ENCODE data around the gene ATP10B. TPM values are rescaled to one million over a fixed set of nuclear protein-coding genes. Genes with fewer than 3 reads are reported as not detected.
"Not testable (repeated sequence)": the region's sequence is repeated elsewhere in the genome, so short reads cannot be mapped to it uniquely, and the experiment has no call there.

Gene ATP10B
- polyA plus RNA-seq, 1 donor (not counting 4 experiments of a cell fraction or from before 2014, with no cell fraction given), result 0.25 TPM

GRCh38 chr5:160873560-160874200, 21.7 kb upstream of the ATP10B start:
- H3K9me1 ChIP-seq (ENCODE audit: control insufficient read depth, extremely low read depth, insufficient read depth, low read length); FAIRE-seq; H3K4me2 ChIP-seq (ENCODE audit: control insufficient read depth, extremely low read depth, insufficient read depth, low read depth, low read length); H3K4me1 ChIP-seq (ENCODE audit: control insufficient read depth, extremely low read depth, insufficient read depth, low read length); DNase-seq (ENCODE audit: low read depth, low spot score); H2AFZ ChIP-seq (ENCODE audit: control insufficient read depth, low read length); H4K20me1 ChIP-seq (ENCODE audit: control insufficient read depth, extremely low read depth, insufficient read depth, low read length); H3K27me3 ChIP-seq (ENCODE audit: control insufficient read depth, extremely low read depth, insufficient read depth, low read length); H3K4me3 ChIP-seq (ENCODE audit: control insufficient read depth in 2 of 3, extremely low read depth in 1 of 3, insufficient read depth in 2 of 3, low read depth in 1 of 3, low read length in 3 of 3); H3K9ac ChIP-seq (ENCODE audit: control insufficient read depth, extremely low read depth, insufficient read depth, low read length); dilution Hi-C loops (cut with MboI; ENCODE audit: extremely low pct_ligation_motif_present, low sequenced_read_pairs); H3K27ac ChIP-seq (ENCODE audit: control insufficient read depth, insufficient read depth, low read length); H3K36me3 ChIP-seq (ENCODE audit: control insufficient read depth in 2 of 2, extremely low read depth in 1 of 2, insufficient read depth in 2 of 2, low read length in 2 of 2); H3K79me2 ChIP-seq (ENCODE audit: control insufficient read depth, insufficient read depth, low read length); H3K9me3 ChIP-seq (ENCODE audit: control insufficient read depth, low read depth, low read length): not testable (repeated sequence)

GRCh38 chr5:160869989-160870521, 18.0 kb upstream of the ATP10B start:
- Histone ChIP-seq H3K4me1 (ENCODE audit: control insufficient read depth, extremely low read depth, insufficient read depth, low read length) (no peaks in the 10 kb centered on the region), H3K9me3 (ENCODE audit: control insufficient read depth, low read depth, low read length) (no peaks in the 10 kb centered on the region), H2AFZ (ENCODE audit: control insufficient read depth, low read length) (no peak overlapping the region), H3K9ac (ENCODE audit: control insufficient read depth, extremely low read depth, insufficient read depth, low read length) (no peak overlapping the region), H3K79me2 (ENCODE audit: control insufficient read depth, insufficient read depth, low read length) (no peaks in the 10 kb centered on the region), H3K27ac (ENCODE audit: control insufficient read depth, insufficient read depth, low read length) (no peak overlapping the region), H3K9me1 (ENCODE audit: control insufficient read depth, extremely low read depth, insufficient read depth, low read length) (no peaks in the 10 kb centered on the region), H3K4me3 (ENCODE audit: control insufficient read depth in 2 of 3, extremely low read depth in 1 of 3, insufficient read depth in 2 of 3, low read depth in 1 of 3, low read length in 3 of 3) (no peak overlapping the region), H4K20me1 (ENCODE audit: control insufficient read depth, extremely low read depth, insufficient read depth, low read length) (no peaks in the 10 kb centered on the region), H3K27me3 (ENCODE audit: control insufficient read depth, extremely low read depth, insufficient read depth, low read length) (no peaks in the 10 kb centered on the region), H3K36me3 (ENCODE audit: control insufficient read depth in 2 of 2, extremely low read depth in 1 of 2, insufficient read depth in 2 of 2, low read length in 2 of 2) (no peaks in the 10 kb centered on the region), H3K4me2 (ENCODE audit: control insufficient read depth, extremely low read depth, insufficient read depth, low read depth, low read length) (no peak overlapping the region)
- dilution Hi-C loops (cut with MboI; ENCODE audit: extremely low pct_ligation_motif_present, low sequenced_read_pairs), result no loop called here
- DNase-seq (ENCODE audit: low read depth, low spot score) (no peak), FAIRE-seq (no peak)
- TF ChIP-seq CTCF (optimal IDR thresholded peaks at IDR 0.05 in 1 of 3, IDR thresholded peaks at IDR 0.05 in 1 of 3, conservative IDR thresholded peaks at IDR 0.05 in 1 of 3; ENCODE audit: extremely low read depth in 1 of 3, insufficient read depth in 2 of 3, low read length in 3 of 3) (no peak), EZH2 (IDR thresholded peaks at IDR 0.05; ENCODE audit: low read length) (no peak)

GRCh38 chr5:160867976-160868375, 16.0 kb upstream of the ATP10B start:
- TF ChIP-seq EZH2 (IDR thresholded peaks at IDR 0.05; ENCODE audit: low read length) (no peak), CTCF (optimal IDR thresholded peaks at IDR 0.05 in 1 of 3, IDR thresholded peaks at IDR 0.05 in 1 of 3, conservative IDR thresholded peaks at IDR 0.05 in 1 of 3; ENCODE audit: extremely low read depth in 1 of 3, insufficient read depth in 2 of 3, low read length in 3 of 3) (no peak)
- FAIRE-seq, result no peak
- no peak overlapping the region for H3K4me2 ChIP-seq (ENCODE audit: control insufficient read depth, extremely low read depth, insufficient read depth, low read depth, low read length)
- H3K9ac ChIP-seq (ENCODE audit: control insufficient read depth, extremely low read depth, insufficient read depth, low read length), result no peak overlapping the region
- H3K27ac ChIP-seq (ENCODE audit: control insufficient read depth, insufficient read depth, low read length), result no peak overlapping the region
- no peaks in the 10 kb centered on the region for H3K36me3 ChIP-seq (ENCODE audit: control insufficient read depth in 2 of 2, extremely low read depth in 1 of 2, insufficient read depth in 2 of 2, low read length in 2 of 2)
- H3K4me3 ChIP-seq (ENCODE audit: control insufficient read depth in 2 of 3, extremely low read depth in 1 of 3, insufficient read depth in 2 of 3, low read depth in 1 of 3, low read length in 3 of 3), result no peak overlapping the region
- dilution Hi-C loops (cut with MboI; ENCODE audit: extremely low pct_ligation_motif_present, low sequenced_read_pairs), result no loop called here
- no peaks in the 10 kb centered on the region for H3K27me3 ChIP-seq (ENCODE audit: control insufficient read depth, extremely low read depth, insufficient read depth, low read length)
- no peaks in the 10 kb centered on the region for H3K4me1 ChIP-seq (ENCODE audit: control insufficient read depth, extremely low read depth, insufficient read depth, low read length)
- no peak for DNase-seq (ENCODE audit: low read depth, low spot score)
- H3K9me3 ChIP-seq (ENCODE audit: control insufficient read depth, low read depth, low read length), result no peaks in the 10 kb centered on the region
- no peaks in the 10 kb centered on the region for H4K20me1 ChIP-seq (ENCODE audit: control insufficient read depth, extremely low read depth, insufficient read depth, low read length)
- no peaks in the 10 kb centered on the region for H3K9me1 ChIP-seq (ENCODE audit: control insufficient read depth, extremely low read depth, insufficient read depth, low read length)
- H2AFZ ChIP-seq (ENCODE audit: control insufficient read depth, low read length), result no peak overlapping the region
- no peaks in the 10 kb centered on the region for H3K79me2 ChIP-seq (ENCODE audit: control insufficient read depth, insufficient read depth, low read length)

Measured in keratinocyte (primary cell).